ENCODE measurements around the gene ADRB2.

- TF ChIP-seq CTCF (IDR thresholded peaks at IDR 0.05; ENCODE audit: low read length) (no peak), EZH2 (IDR thresholded peaks at IDR 0.05; ENCODE audit: borderline replicate concordance, low read length) (no peak)
Observed at GRCh38 chr5:148861696-148862095, 35.3 kb downstream of the ADRB2 start.
